Measurements from ENCODE around the gene NFE2L1.

DNA sequence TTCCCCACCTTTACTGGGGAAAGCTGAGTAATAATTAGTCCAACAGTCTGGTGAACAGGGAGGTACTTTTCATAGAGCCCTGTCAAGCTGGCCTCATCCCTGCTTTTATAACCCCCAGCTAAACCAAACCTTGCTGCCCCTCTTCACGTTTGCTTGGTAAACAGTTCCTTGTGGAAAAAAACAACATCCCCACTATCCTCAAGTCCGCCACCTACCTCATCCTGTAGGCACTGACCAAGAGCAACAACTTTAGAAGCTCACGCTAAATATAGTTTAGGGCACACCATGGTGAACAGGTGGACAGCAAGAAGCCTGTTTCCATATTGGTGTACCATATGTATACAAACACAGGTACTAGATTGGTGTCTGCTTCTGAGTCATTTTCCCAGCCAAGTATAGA is 16.5 kb downstream of the NFE2L1 start:
- TF ChIP-seq ZNF384 (IDR thresholded peaks at IDR 0.05) (no peak), HDGF (IDR thresholded peaks at IDR 0.05; ENCODE audit: borderline replicate concordance) (no peak), TARDBP (IDR thresholded peaks at IDR 0.05) (no peak), L3MBTL2 (conservative IDR thresholded peaks at IDR 0.05) (no peak), CTBP1 (IDR thresholded peaks at IDR 0.05; ENCODE audit: borderline replicate concordance) (no peak), FOXK2 (IDR thresholded peaks at IDR 0.05) (no peak), FOXA1 (IDR thresholded peaks at IDR 0.05) (no peak), FOXM1 (IDR thresholded peaks at IDR 0.05; ENCODE audit: borderline replicate concordance) (no peak), PKNOX1 (IDR thresholded peaks at IDR 0.05) (no peak), ARNT (IDR thresholded peaks at IDR 0.05) (no peak), SP1 (IDR thresholded peaks at IDR 0.05) (no peak)
